GM12878 (cell line): ENCODE results near the gene WDR74. TPM values are rescaled to one million over a fixed set of nuclear protein-coding genes. Genes with fewer than 3 reads are reported as not detected.

Experiments
- ATAC-seq: fragments of 200-7000 bp; cut with Tn5 transposase; 3 replicates; pipeline ENCODE4 v1.9.1; 2020; ENCODE audit warnings: mild to moderate bottlenecking, moderate library complexity
- BruUV-seq: library from RNA; stranded (reverse); fragments of 400-500 nt; replicated peaks from 2 replicates; lab custom pipeline; 2021; lab: Mats Ljungman, UMichigan
- CTCF ChIA-PET: fragments of 300-600 bp; sonication (Branson Sonifier 250); formaldehyde crosslinking; extraction: SDS; loops from one replicate; lab custom pipeline; 2021; ENCODE audit warnings: inconsistent platforms; lab: Yijun Ruan, JAX
- POLR2A ChIA-PET: fragments of 350-600 bp; formaldehyde crosslinking; extraction: SDS; loops from one replicate; lab custom pipeline; 2021; ENCODE audit warnings: inconsistent platforms; lab: Charles Lee
- RAD21 ChIA-PET: fragments of 300-600 bp; sonication (Branson Sonifier 250); formaldehyde crosslinking; loops from one replicate; lab custom pipeline; 2023; ENCODE audit warnings: antibody characterized with exemption; ENCODE audit not compliant: unreplicated experiment; lab: Charles Lee
- SMC1A ChIA-PET: fragments of 300-600 bp; sonication (Branson Sonifier 250); formaldehyde crosslinking; loops from one replicate; lab custom pipeline; 2023; ENCODE audit not compliant: unreplicated experiment, uncharacterized antibody; lab: Charles Lee
- DNase-seq: peaks from one replicate; pipeline ENCODE4 v3.0.0-alpha.2; 2011; ENCODE audit warnings: low read depth, low spot score
- FAIRE-seq: peaks from 3 replicates; lab custom pipeline; 2011; peaks lifted over from hg19 to GRCh38; lab: Jason Lieb, UNC
- H2AFZ ChIP-seq: 2 replicates; pipeline ENCODE4 v1.6.0; 2011; ENCODE audit warnings: low read depth, low read length, control low read depth; ENCODE audit not compliant: control insufficient read depth
- H3K27ac ChIP-seq: 2 replicates; pipeline ENCODE4 v1.5.1; 2011; ENCODE audit warnings: control low read depth; ENCODE audit not compliant: control insufficient read depth, insufficient read depth
- H3K27me3 ChIP-seq, 2 experiments: replicated peaks in 1 of 2; 2 replicates each; pipeline versions ENCODE4 v1.6.0 to v1.6.1; 2011; ENCODE audit warnings: low read length in 1 of 2; ENCODE audit not compliant: control insufficient read depth in 2 of 2, insufficient read depth in 2 of 2
- H3K36me3 ChIP-seq, 2 experiments: 2 replicates each; pipeline ENCODE4 v1.5.1; 2011; ENCODE audit warnings: low read length in 1 of 2; ENCODE audit not compliant: control insufficient read depth in 2 of 2, insufficient read depth in 2 of 2
- H3K4me1 ChIP-seq: 2 replicates; pipeline ENCODE4 v1.6.1; 2011; ENCODE audit warnings: mild to moderate bottlenecking, low read length, moderate library complexity, mixed read lengths; ENCODE audit not compliant: control insufficient read depth, insufficient read depth
- H3K4me2 ChIP-seq: 2 replicates; pipeline ENCODE4 v1.6.0; 2011; ENCODE audit warnings: control low read depth; ENCODE audit not compliant: control insufficient read depth, insufficient read depth
- H3K4me3 ChIP-seq: fragments of 200-600 bp; sonication (generic); 2 replicates; pipeline ENCODE4 v1.5.1; 2016
- H3K79me2 ChIP-seq: 2 replicates; pipeline ENCODE4 v1.6.0; 2011; ENCODE audit warnings: low read length; ENCODE audit not compliant: control insufficient read depth, insufficient read depth
- H3K9ac ChIP-seq: 2 replicates; pipeline ENCODE4 v1.8.0; 2011; ENCODE audit warnings: low read length, control low read depth, mixed read lengths; ENCODE audit not compliant: control insufficient read depth, insufficient read depth
- H3K9me3 ChIP-seq: replicated peaks from 3 replicates; pipeline ENCODE4 v1.5.1; 2011; ENCODE audit warnings: mild to moderate bottlenecking, low read length; ENCODE audit not compliant: control insufficient read depth, insufficient read depth
- H4K20me1 ChIP-seq: 2 replicates; pipeline ENCODE4 v1.6.0; 2011; ENCODE audit not compliant: control insufficient read depth, insufficient read depth
- ATF2 ChIP-seq: IDR thresholded peaks from 2 replicates; pipeline ENCODE4 v1.6.1; 2012; ENCODE audit warnings: low read length, inconsistent platforms
- ATF7 ChIP-seq: fragments of 450-650 bp; IDR thresholded peaks from 2 replicates; pipeline ENCODE4 v1.6.1; 2016; ENCODE audit warnings: low read depth, mild to moderate bottlenecking
- CREB1 ChIP-seq: IDR thresholded peaks from 2 replicates; pipeline ENCODE4 v1.6.1; 2012; ENCODE audit warnings: low read depth, mild to moderate bottlenecking, inconsistent platforms
- CREM ChIP-seq: IDR thresholded peaks from 2 replicates; pipeline ENCODE4 v1.6.1; 2014; ENCODE audit warnings: antibody characterized with exemption, low read depth
- PAX8 ChIP-seq: fragments of 450-650 bp; IDR thresholded peaks from 2 replicates; pipeline ENCODE4 v1.6.1; 2017; ENCODE audit warnings: mild to moderate bottlenecking, moderate library complexity
- RAD21 ChIP-seq: IDR thresholded peaks from 2 replicates; pipeline ENCODE4 v1.6.1; 2011; ENCODE audit warnings: mild to moderate bottlenecking, low read depth, low read length, moderate library complexity; ENCODE audit not compliant: insufficient read depth
- SMAD5 ChIP-seq: IDR thresholded peaks from 2 replicates; pipeline ENCODE4 v1.6.1; 2016; ENCODE audit warnings: antibody characterized with exemption, low read depth
- TARDBP ChIP-seq: IDR thresholded peaks from 2 replicates; pipeline ENCODE4 v1.6.1; 2016; ENCODE audit warnings: borderline replicate concordance
- WRNIP1 ChIP-seq: IDR thresholded peaks from 2 replicates; pipeline ENCODE4 v1.6.1; 2011; ENCODE audit warnings: low read depth, low read length, improper control_type of control experiment, borderline replicate concordance
- ZBED1 ChIP-seq: IDR thresholded peaks from 2 replicates; pipeline ENCODE4 v1.6.1; 2016; ENCODE audit warnings: borderline replicate concordance
- WGBS: methylation state at CpG from one replicate; pipeline ENCODE4 v1.1.6; 2016; ENCODE audit warnings: low lambda C conversion rate; ENCODE audit not compliant: insufficient replicate concordance, insufficient coverage; ENCODE audit errors: missing lambda C conversion rate; 5-methylcytosine and 5-hydroxymethylcytosine counted together
- in situ Hi-C: fragments of 300-500 bp; cut with MboI; formaldehyde crosslinking; loops from 9 replicates; pipeline ENCODE4 v1.14.3; 2018; ENCODE audit warnings: mixed read lengths
- intact Hi-C: fragments of 100-400 bp; cut with micrococcal nuclease; formaldehyde crosslinking; loops from one replicate; pipeline ENCODE4 v1.14.2; 2022; ENCODE audit not compliant: unreplicated experiment
- polyA plus RNA-seq, 11 experiments: library from polyadenylated mRNA; depleted of rRNA in 4 of 11; unstranded in 6 of 11; stranded (reverse) in 5 of 11; fragments of >200 nt; fragmentation: Nextera tagmentation in 4 of 11; fragmentation: Illumina TruSeq in 1 of 11; extraction: Ambion mirVana in 4 of 11; extraction: Trizol in 1 of 11; gene quantifications; 1 replicate in 1 of 11; 2 replicates in 10 of 11; pipeline versions ENCODE4 v1.2.1 to v1.2.3, GENCODE V29; 2011 to 2016; ENCODE audit warnings: inconsistent platforms in 2 of 11, missing spikeins in 2 of 11, low read depth in 1 of 11
- total RNA-seq, 4 experiments: library from RNA; depleted of rRNA in 3 of 4; stranded (reverse); fragments of >200 nt in 3 of 4; fragmentation: Illumina TruSeq in 1 of 4; extraction: Trizol in 1 of 4; gene quantifications; 2 replicates each; pipeline versions ENCODE4 v1.2.1 to v1.2.3, GENCODE V29; 2013 to 2021

WDR74 gene
- total and polyA plus RNA-seq, 10 of the 15 experiments (the other 5 are each of a cell fraction or from before 2014, with no cell fraction given): 18.2 to 103 (median 60.7) TPM

GRCh38 chr11:62854825-62855570, 15.6 kb upstream of the WDR74 start:
- ChIA-PET RAD21 (interaction anchor here (0.9 to 3.6 kb wide), 6 partner anchors 11 to 128 kb away, joined by 3 to 31 read pairs (median 10); partner anchors contain the start of genes HNRNPUL2, STX5, TMEM179B and TTC9C), POLR2A (interaction anchor here (0.5 to 7.8 kb wide), 27 partner anchors 8 to 254 kb away, joined by 3 to 92 read pairs (median 5); partner anchors contain the start of genes C11orf98, CSKMT, HNRNPUL2 and MTA2), SMC1A (interaction anchor here (0.6 to 5.2 kb wide), 15 partner anchors 9 to 341 kb away, joined by 3 to 36 read pairs (median 4); partner anchors contain the start of genes HNRNPUL2, TMEM179B, WDR74 and ZBTB3), CTCF (interaction anchor here (0.9 to 5.9 kb wide), 8 partner anchors 14 to 312 kb away, joined by 3 to 68 read pairs (median 4); partner anchors contain the start of genes SLC3A2, TMEM179B and TMEM223)
- peaks cover 83% of the 10 kb centered on the region for H3K79me2 ChIP-seq
- in situ Hi-C loops (no loop called here), intact Hi-C loops (no loop called here)
- no peaks in the 10 kb centered on the region for H3K9me3 ChIP-seq
- H3K4me3 ChIP-seq: peak overlapping the region; percentile 91
- peak overlapping the region; percentile 94 for H3K4me2 ChIP-seq
- under 1% methylated on average over 15 of the region's 15 CpGs for WGBS
- peak overlapping the region; percentile 88 for H3K9ac ChIP-seq
- no peak overlapping the region for H2AFZ ChIP-seq
- ATAC-seq (no peak), DNase-seq (no peak), FAIRE-seq (no peak)
- no peaks in the 10 kb centered on the region for H3K27me3 ChIP-seq
- TSS peak; percentile 72 for BruUV-seq
- peak overlapping the region; percentile 88 for H3K27ac ChIP-seq
- TF ChIP-seq CREB1: peak; percentile 23; the same call in 1 of the 2 replicates
- TF ChIP-seq RAD21: no peak
- no peak for TF ChIP-seq PAX8
- 0 out of 2 replicates have a peak, but pooled peaks have one; percentile 39 for TF ChIP-seq ATF7
- TF ChIP-seq TARDBP: 0 out of 2 replicates have a peak, but pooled peaks have one; percentile 21
- TF ChIP-seq CREM: 0 out of 2 replicates have a peak, but pooled peaks have one; percentile 7
- 0 out of 2 replicates have a peak, but pooled peaks have one; percentile 35 for TF ChIP-seq WRNIP1
- TF ChIP-seq SMAD5: peak; percentile 17; the same call in 1 of the 2 replicates
- 0 out of 2 replicates have a peak, but pooled peaks have one; percentile 15 for TF ChIP-seq ATF2
- TF ChIP-seq ZBED1: peak; percentile 30; the same call in 1 of the 2 replicates
- peaks cover 17% of the 10 kb centered on the region for H3K4me1 ChIP-seq
- H3K36me3 ChIP-seq: peaks cover 17 to 32% of the 10 kb centered on the region in 2 experiments
- H4K20me1 ChIP-seq: 0 out of 2 replicates have a peak, but pooled peaks cover 3% of the 10 kb centered on the region
